GM23338 (cell line): ENCODE measurements around the gene CAMTA1. TPM values are rescaled to one million over a fixed set of nuclear protein-coding genes. Genes with fewer than 3 reads are reported as not detected.
A peak's percentile ranks its signal among the peaks of the same experiment; 100 is the strongest.

Experiments used
- ATAC-seq: fragments of 200-7000 bp; cut with Tn5 transposase; 3 replicates; pipeline ENCODE4 v1.9.1; 2020
- DNase-seq: peaks from one replicate; pipeline ENCODE4 v3.0.0-alpha.2; 2015; ENCODE audit warnings: low spot score
- H2AFZ ChIP-seq: fragments of 200-600 bp; sonication (generic); 2 replicates; pipeline ENCODE4 v1.8.0; 2016; ENCODE audit warnings: antibody characterized with exemption, mild to moderate bottlenecking, moderate library complexity
- H3F3A ChIP-seq: fragments of 200-600 bp; sonication (generic); replicated peaks from 2 replicates; pipeline ENCODE4 v1.8.0; 2017; ENCODE audit warnings: antibody characterized with exemption, mixed run types, low read depth
- H3K27ac ChIP-seq: fragments of 200-600 bp; sonication (generic); 2 replicates; pipeline ENCODE4 v1.6.1; 2016; ENCODE audit warnings: low read depth
- H3K27me3 ChIP-seq: fragments of 200-600 bp; sonication (generic); 2 replicates; pipeline ENCODE4 v1.8.0; 2016; ENCODE audit warnings: mild to moderate bottlenecking, mixed run types, moderate library complexity; ENCODE audit not compliant: insufficient read depth
- H3K36me3 ChIP-seq: fragments of 200-600 bp; sonication (generic); 2 replicates; pipeline ENCODE4 v1.8.0; 2016; ENCODE audit warnings: mild to moderate bottlenecking; ENCODE audit not compliant: insufficient read depth
- H3K4me1 ChIP-seq: fragments of 200-600 bp; sonication (generic); 2 replicates; pipeline ENCODE4 v1.8.0; 2016; ENCODE audit warnings: mild to moderate bottlenecking, moderate library complexity; ENCODE audit not compliant: insufficient read depth
- H3K4me2 ChIP-seq: fragments of 200-600 bp; sonication (generic); 2 replicates; pipeline ENCODE4 v1.7.1; 2017; ENCODE audit warnings: mixed run types
- H3K4me3 ChIP-seq: fragments of 200-600 bp; sonication (generic); 2 replicates; pipeline ENCODE4 v1.6.1; 2016; ENCODE audit warnings: mixed run types
- H3K79me2 ChIP-seq: fragments of 200-600 bp; sonication (generic); replicated peaks from 2 replicates; pipeline ENCODE4 v1.8.0; 2017; ENCODE audit warnings: mild to moderate bottlenecking; ENCODE audit not compliant: insufficient read depth
- H3K9me2 ChIP-seq: fragments of 200-600 bp; sonication (generic); 2 replicates; pipeline ENCODE4 v1.8.0; 2017; ENCODE audit not compliant: insufficient read depth
- H4K20me1 ChIP-seq: fragments of 200-600 bp; sonication (generic); replicated peaks from 2 replicates; pipeline ENCODE4 v1.8.0; 2017; ENCODE audit warnings: mild to moderate bottlenecking; ENCODE audit not compliant: insufficient read depth
- H3K27ac Mint-ChIP-seq: 2 replicates; pipeline ENCODE4 v1.8.0; 2020; ENCODE audit warnings: inconsistent platforms, mild to moderate bottlenecking, moderate library complexity, mixed read lengths
- H3K27me3 Mint-ChIP-seq: 3 replicates; pipeline ENCODE4 v1.8.0; 2022; ENCODE audit warnings: low read depth, mild to moderate bottlenecking, moderate library complexity, mixed read lengths, inconsistent platforms; ENCODE audit not compliant: insufficient read depth, poor library complexity
- H3K36me3 Mint-ChIP-seq: 3 replicates; pipeline ENCODE4 v1.8.0; 2021; ENCODE audit warnings: low read depth, mild to moderate bottlenecking, inconsistent platforms, moderate library complexity, mixed read lengths
- H3K4me1 Mint-ChIP-seq: 3 replicates; pipeline ENCODE4 v1.8.0; 2020; ENCODE audit warnings: mild to moderate bottlenecking, inconsistent platforms, mixed read lengths
- H3K4me3 Mint-ChIP-seq: 3 replicates; pipeline ENCODE4 v1.8.0; 2021; ENCODE audit warnings: moderate library complexity, mild to moderate bottlenecking, inconsistent platforms, mixed read lengths
- H3K9me3 Mint-ChIP-seq: 3 replicates; pipeline ENCODE4 v1.8.0; 2020; ENCODE audit warnings: moderate library complexity, mild to moderate bottlenecking, inconsistent platforms, mixed read lengths
- CTCF ChIP-seq, 2 experiments: fragments of 200-600 bp in 1 of 2; sonication (generic) in 1 of 2; conservative IDR thresholded peaks; 2 replicates each; pipeline versions ENCODE4 v1.5.1 to v1.6.1; 2016 to 2017; ENCODE audit warnings: antibody characterized with exemption in 2 of 2, low read depth in 2 of 2, mild to moderate bottlenecking in 2 of 2, moderate library complexity in 1 of 2
- ETS1 ChIP-seq: IDR thresholded peaks from 2 replicates; pipeline ENCODE4 v1.6.1; 2016; ENCODE audit warnings: antibody characterized with exemption
- EZH2phosphoT487 ChIP-seq: fragments of 200-600 bp; sonication (generic); IDR thresholded peaks from one replicate; pipeline ENCODE4 v1.8.1; 2018; ENCODE audit warnings: antibody characterized with exemption; ENCODE audit not compliant: unreplicated experiment
- JUNB ChIP-seq: IDR thresholded peaks from one replicate; pipeline ENCODE4 v1.6.1; 2016; ENCODE audit warnings: antibody characterized with exemption; ENCODE audit not compliant: unreplicated experiment
- NANOG ChIP-seq: IDR thresholded peaks from 2 replicates; pipeline ENCODE4 v1.6.1; 2016; ENCODE audit warnings: antibody characterized with exemption, borderline replicate concordance
- POLR2AphosphoS5 ChIP-seq: IDR thresholded peaks from 2 replicates; pipeline ENCODE4 v1.6.1; 2016; ENCODE audit warnings: antibody characterized with exemption, low read depth
- STAT1 ChIP-seq: IDR thresholded peaks from one replicate; pipeline ENCODE4 v1.6.1; 2016; ENCODE audit warnings: antibody characterized with exemption; ENCODE audit not compliant: unreplicated experiment
- ZNF114 ChIP-seq: fragments of 250-450 bp; sonication (Bioruptor Pico); IDR thresholded peaks from 2 replicates; pipeline ENCODE4 v1.5.0; 2020; ENCODE audit warnings: mild to moderate bottlenecking, moderate library complexity
- ZNF331 ChIP-seq: fragments of 250-450 bp; sonication (Bioruptor Pico); IDR thresholded peaks from 2 replicates; pipeline ENCODE4 v1.5.0; 2020; ENCODE audit warnings: low read depth, mild to moderate bottlenecking, moderate library complexity
- ZNF462 ChIP-seq: fragments of 250-450 bp; sonication (Bioruptor Pico); IDR thresholded peaks from 2 replicates; pipeline ENCODE4 v1.5.0; 2020; ENCODE audit warnings: mild to moderate bottlenecking, moderate library complexity
- polyA plus RNA-seq: library from polyadenylated mRNA; unstranded; fragments of >200 nt; fragmentation: Nextera tagmentation; extraction: Ambion mirVana; gene quantifications from 2 replicates; pipeline ENCODE4 v1.2.1, GENCODE V29; 2016
- total RNA-seq: library from RNA; depleted of rRNA; stranded (reverse); fragments of >200 nt; shearing (Covaris generic); gene quantifications from 2 replicates; pipeline ENCODE4 v1.2.3, GENCODE V29; 2014

CAMTA1 gene
- total and polyA plus RNA-seq, 2 experiments from 2014 or later: 115 to 519 TPM

GRCh38 chr1:7177021-7177420 lies 391.8 kb downstream of the CAMTA1 start (continued):
- TF ChIP-seq ZNF462 (CRISPR knock-in tag): no peak
- no peak for TF ChIP-seq ZNF114
- no peak for TF ChIP-seq EZH2phosphoT487
- TF ChIP-seq ZNF331: no peak
- TF ChIP-seq NANOG: no peak

GRCh38 chr1:7177438-7178146 lies 392.3 kb downstream of the CAMTA1 start:
- H3K9me2 ChIP-seq: no peaks in the 10 kb centered on the region
- no peak overlapping the region for H3K27ac ChIP-seq
- H3F3A ChIP-seq: no peaks in the 10 kb centered on the region
- H3K4me1 Mint-ChIP-seq: peaks cover 15% of the 10 kb centered on the region
- peaks cover 6% of the 10 kb centered on the region; the same call in 1 of the 3 replicates for H3K36me3 Mint-ChIP-seq
- H3K4me2 ChIP-seq: 0 out of 2 replicates have a peak overlapping the region, but pooled peaks have one; percentile 5
- H3K4me3 ChIP-seq: no peak overlapping the region
- H3K4me1 ChIP-seq: peaks cover 9% of the 10 kb centered on the region
- 0 out of 2 replicates have a peak overlapping the region, but pooled peaks have one; percentile 36 for H2AFZ ChIP-seq
- H3K27ac Mint-ChIP-seq: no peak overlapping the region
- no peak overlapping the region for H3K4me3 Mint-ChIP-seq
- H4K20me1 ChIP-seq: no peaks in the 10 kb centered on the region
- no peaks in the 10 kb centered on the region for H3K79me2 ChIP-seq
- TF ChIP-seq ZNF114 (no peak), JUNB (no peak), ZNF331 (no peak), ETS1 (no peak), CTCF (conservative IDR thresholded peaks at IDR 0.05; ENCODE audit: low read depth in 2 of 2) (no peak), STAT1 (no peak), POLR2AphosphoS5 (no peak), NANOG (no peak), EZH2phosphoT487 (no peak)
- no peaks in the 10 kb centered on the region for H3K27me3 ChIP-seq
- peaks cover 20% of the 10 kb centered on the region; the same call in 2 of the 3 replicates for H3K9me3 Mint-ChIP-seq
- peaks cover 7% of the 10 kb centered on the region for H3K27me3 Mint-ChIP-seq
- ATAC-seq (peak; percentile 86), DNase-seq (peak; percentile 73)
- no peaks in the 10 kb centered on the region for H3K36me3 ChIP-seq
